ENCODE results near the gene TTC7B. TPM values are rescaled to one million over a fixed set of nuclear protein-coding genes. Genes with fewer than 3 reads are reported as not detected.

TTC7B gene
- total and polyA plus RNA-seq, 2 experiments from 2014 or later = 7.9 to 28.6 TPM

- Mint-ChIP-seq H3K4me3 (no peak overlapping the region), H3K27me3 (ENCODE audit: insufficient read depth, low read depth, poor library complexity) (peaks cover 5% of the 10 kb centered on the region), H3K9me3 (no peaks in the 10 kb centered on the region), H3K27ac (no peak overlapping the region), H3K4me1 (peaks cover 9% of the 10 kb centered on the region), H3K36me3 (ENCODE audit: low read depth) (no peaks in the 10 kb centered on the region)
- Histone ChIP-seq H3K36me3 (ENCODE audit: insufficient read depth) (no peaks in the 10 kb centered on the region), H3K27ac (ENCODE audit: low read depth) (no peak overlapping the region), H3K9me2 (ENCODE audit: insufficient read depth) (no peaks in the 10 kb centered on the region), H4K20me1 (replicated peaks; ENCODE audit: insufficient read depth) (no peaks in the 10 kb centered on the region), H3K4me2 (no peak overlapping the region), H3K27me3 (ENCODE audit: insufficient read depth) (no peaks in the 10 kb centered on the region), H3F3A (replicated peaks; ENCODE audit: low read depth) (no peaks in the 10 kb centered on the region), H3K4me3 (no peak overlapping the region), H3K4me1 (ENCODE audit: insufficient read depth) (peaks cover 6% of the 10 kb centered on the region; the same call in 1 of the 2 replicates), H2AFZ (no peak overlapping the region), H3K79me2 (replicated peaks; ENCODE audit: insufficient read depth) (no peaks in the 10 kb centered on the region)
- no peak for TF ChIP-seq POLR2AphosphoS5 (IDR thresholded peaks at IDR 0.05; ENCODE audit: low read depth)
- no peak for TF ChIP-seq EZH2 (IDR thresholded peaks at IDR 0.05; ENCODE audit: low read depth, unreplicated experiment)
- TF ChIP-seq STAT1 (IDR thresholded peaks at IDR 0.05; ENCODE audit: unreplicated experiment) = no peak
- TF ChIP-seq, protein P1, sequence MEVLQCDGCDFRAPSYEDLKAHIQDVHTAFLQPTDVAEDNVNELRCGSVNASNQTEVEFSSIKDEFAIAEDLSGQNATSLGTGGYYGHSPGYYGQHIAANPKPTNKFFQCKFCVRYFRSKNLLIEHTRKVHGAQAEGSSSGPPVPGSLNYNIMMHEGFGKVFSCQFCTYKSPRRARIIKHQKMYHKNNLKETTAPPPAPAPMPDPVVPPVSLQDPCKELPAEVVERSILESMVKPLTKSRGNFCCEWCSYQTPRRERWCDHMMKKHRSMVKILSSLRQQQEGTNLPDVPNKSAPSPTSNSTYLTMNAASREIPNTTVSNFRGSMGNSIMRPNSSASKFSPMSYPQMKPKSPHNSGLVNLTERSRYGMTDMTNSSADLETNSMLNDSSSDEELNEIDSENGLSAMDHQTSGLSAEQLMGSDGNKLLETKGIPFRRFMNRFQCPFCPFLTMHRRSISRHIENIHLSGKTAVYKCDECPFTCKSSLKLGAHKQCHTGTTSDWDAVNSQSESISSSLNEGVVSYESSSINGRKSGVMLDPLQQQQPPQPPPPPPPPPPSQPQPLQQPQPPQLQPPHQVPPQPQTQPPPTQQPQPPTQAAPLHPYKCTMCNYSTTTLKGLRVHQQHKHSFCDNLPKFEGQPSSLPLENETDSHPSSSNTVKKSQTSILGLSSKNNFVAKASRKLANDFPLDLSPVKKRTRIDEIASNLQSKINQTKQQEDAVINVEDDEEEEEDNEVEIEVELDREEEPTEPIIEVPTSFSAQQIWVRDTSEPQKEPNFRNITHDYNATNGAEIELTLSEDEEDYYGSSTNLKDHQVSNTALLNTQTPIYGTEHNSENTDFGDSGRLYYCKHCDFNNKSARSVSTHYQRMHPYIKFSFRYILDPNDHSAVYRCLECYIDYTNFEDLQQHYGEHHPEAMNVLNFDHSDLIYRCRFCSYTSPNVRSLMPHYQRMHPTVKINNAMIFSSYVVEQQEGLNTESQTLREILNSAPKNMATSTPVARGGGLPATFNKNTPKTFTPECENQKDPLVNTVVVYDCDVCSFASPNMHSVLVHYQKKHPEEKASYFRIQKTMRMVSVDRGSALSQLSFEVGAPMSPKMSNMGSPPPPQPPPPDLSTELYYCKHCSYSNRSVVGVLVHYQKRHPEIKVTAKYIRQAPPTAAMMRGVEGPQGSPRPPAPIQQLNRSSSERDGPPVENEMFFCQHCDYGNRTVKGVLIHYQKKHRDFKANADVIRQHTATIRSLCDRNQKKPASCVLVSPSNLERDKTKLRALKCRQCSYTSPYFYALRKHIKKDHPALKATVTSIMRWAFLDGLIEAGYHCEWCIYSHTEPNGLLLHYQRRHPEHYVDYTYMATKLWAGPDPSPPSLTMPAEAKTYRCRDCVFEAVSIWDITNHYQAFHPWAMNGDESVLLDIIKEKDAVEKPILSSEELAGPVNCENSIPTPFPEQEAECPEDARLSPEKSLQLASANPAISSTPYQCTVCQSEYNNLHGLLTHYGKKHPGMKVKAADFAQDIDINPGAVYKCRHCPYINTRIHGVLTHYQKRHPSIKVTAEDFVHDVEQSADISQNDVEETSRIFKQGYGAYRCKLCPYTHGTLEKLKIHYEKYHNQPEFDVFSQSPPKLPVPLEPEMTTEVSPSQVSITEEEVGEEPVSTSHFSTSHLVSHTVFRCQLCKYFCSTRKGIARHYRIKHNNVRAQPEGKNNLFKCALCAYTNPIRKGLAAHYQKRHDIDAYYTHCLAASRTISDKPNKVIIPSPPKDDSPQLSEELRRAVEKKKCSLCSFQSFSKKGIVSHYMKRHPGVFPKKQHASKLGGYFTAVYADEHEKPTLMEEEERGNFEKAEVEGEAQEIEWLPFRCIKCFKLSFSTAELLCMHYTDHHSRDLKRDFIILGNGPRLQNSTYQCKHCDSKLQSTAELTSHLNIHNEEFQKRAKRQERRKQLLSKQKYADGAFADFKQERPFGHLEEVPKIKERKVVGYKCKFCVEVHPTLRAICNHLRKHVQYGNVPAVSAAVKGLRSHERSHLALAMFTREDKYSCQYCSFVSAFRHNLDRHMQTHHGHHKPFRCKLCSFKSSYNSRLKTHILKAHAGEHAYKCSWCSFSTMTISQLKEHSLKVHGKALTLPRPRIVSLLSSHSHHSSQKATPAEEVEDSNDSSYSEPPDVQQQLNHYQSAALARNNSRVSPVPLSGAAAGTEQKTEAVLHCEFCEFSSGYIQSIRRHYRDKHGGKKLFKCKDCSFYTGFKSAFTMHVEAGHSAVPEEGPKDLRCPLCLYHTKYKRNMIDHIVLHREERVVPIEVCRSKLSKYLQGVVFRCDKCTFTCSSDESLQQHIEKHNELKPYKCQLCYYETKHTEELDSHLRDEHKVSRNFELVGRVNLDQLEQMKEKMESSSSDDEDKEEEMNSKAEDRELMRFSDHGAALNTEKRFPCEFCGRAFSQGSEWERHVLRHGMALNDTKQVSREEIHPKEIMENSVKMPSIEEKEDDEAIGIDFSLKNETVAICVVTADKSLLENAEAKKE (CRISPR knock-in tag; IDR thresholded peaks at IDR 0.05) = no peak
- no peak for TF ChIP-seq ZNF331 (CRISPR knock-in tag; IDR thresholded peaks at IDR 0.05; ENCODE audit: low read depth)
- no peak for TF ChIP-seq NANOG (IDR thresholded peaks at IDR 0.05; ENCODE audit: borderline replicate concordance)
- TF ChIP-seq REST (IDR thresholded peaks at IDR 0.05; ENCODE audit: unreplicated experiment) = no peak
- TF ChIP-seq CREB1 (CRISPR knock-in tag; IDR thresholded peaks at IDR 0.05; ENCODE audit: low read depth) = no peak
- TF ChIP-seq, protein P2, sequence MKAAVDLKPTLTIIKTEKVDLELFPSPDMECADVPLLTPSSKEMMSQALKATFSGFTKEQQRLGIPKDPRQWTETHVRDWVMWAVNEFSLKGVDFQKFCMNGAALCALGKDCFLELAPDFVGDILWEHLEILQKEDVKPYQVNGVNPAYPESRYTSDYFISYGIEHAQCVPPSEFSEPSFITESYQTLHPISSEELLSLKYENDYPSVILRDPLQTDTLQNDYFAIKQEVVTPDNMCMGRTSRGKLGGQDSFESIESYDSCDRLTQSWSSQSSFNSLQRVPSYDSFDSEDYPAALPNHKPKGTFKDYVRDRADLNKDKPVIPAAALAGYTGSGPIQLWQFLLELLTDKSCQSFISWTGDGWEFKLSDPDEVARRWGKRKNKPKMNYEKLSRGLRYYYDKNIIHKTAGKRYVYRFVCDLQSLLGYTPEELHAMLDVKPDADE (IDR thresholded peaks at IDR 0.05) = no peak
- ATAC-seq (no peak), DNase-seq (ENCODE audit: low spot score) (no peak)
Observed at GRCh38 chr14:90544971-90545370, 271.3 kb downstream of the TTC7B start.

All from GM23338 (cell line).